HCT116 (cell line): Measurements from ENCODE around the gene TRPC4. TPM values are rescaled to one million over a fixed set of nuclear protein-coding genes. Genes with fewer than 3 reads are reported as not detected.

ENCODE experiments used
- ATAC-seq: fragments of 200-7000 bp; cut with Tn5 transposase; 2 replicates; pipeline ENCODE4 v1.9.1; 2020; ENCODE audit warnings: mild to moderate bottlenecking, moderate library complexity
- BruUV-seq: library from RNA; stranded (reverse); fragments of 400-500 nt; replicated peaks from 2 replicates; lab custom pipeline; 2021; lab: Mats Ljungman, UMichigan
- CTCF ChIA-PET: fragments of 300-600 bp; sonication (Branson Sonifier 250); formaldehyde crosslinking; loops from one replicate; lab custom pipeline; 2021; ENCODE audit warnings: antibody characterized with exemption; lab: Charles Lee
- POLR2A ChIA-PET: fragments of 300-600, 350-600 bp; sonication (Branson Sonifier 250); formaldehyde crosslinking; loops from one replicate; lab custom pipeline; 2021; ENCODE audit warnings: antibody characterized with exemption; lab: Charles Lee
- RAD21 ChIA-PET, 2 experiments: fragments of 300-600 bp; sonication (Branson Sonifier 250); formaldehyde crosslinking; loops; one replicate each; lab custom pipeline; 2023; ENCODE audit warnings: low total read pairs in 2 of 2; ENCODE audit not compliant: uncharacterized antibody in 2 of 2, unreplicated experiment in 2 of 2, low non-redundant PET in 1 of 2; lab: Charles Lee
- DNase-seq: peaks from one replicate; pipeline ENCODE4 v3.0.0-alpha.2; 2010; ENCODE audit warnings: low read depth, low spot score
- H2AFZ ChIP-seq: fragments of 200-600 bp; shearing (Covaris generic), sonication (generic); 2 replicates; pipeline ENCODE4 v1.6.1; 2017; ENCODE audit warnings: low read depth, mixed run types, mixed read lengths, antibody characterized with exemption, low read length; ENCODE audit not compliant: poor library complexity, severe bottlenecking
- H3K27ac ChIP-seq: 2 replicates; pipeline ENCODE4 v1.5.1; 2012; ENCODE audit warnings: low read depth, low read length
- H3K27me3 ChIP-seq: fragments of 200-600 bp; sonication (generic); 2 replicates; pipeline ENCODE4 v1.6.1; 2016; ENCODE audit warnings: mixed run types, low read length, mixed read lengths; ENCODE audit not compliant: insufficient read depth
- H3K36me3 ChIP-seq, 2 experiments: fragments of 200-500 bp in 1 of 2; fragments of 200-600 bp in 1 of 2; sonication (Bioruptor generic) in 1 of 2; sonication (generic) in 1 of 2; 2 replicates each; pipeline versions ENCODE4 v1.5.1 to v1.6.1; 2014 to 2016; ENCODE audit warnings: low read length in 2 of 2, inconsistent platforms in 1 of 2, mixed read lengths in 1 of 2, mixed run types in 1 of 2; ENCODE audit not compliant: insufficient read depth in 2 of 2, control insufficient read depth in 1 of 2
- H3K4me1 ChIP-seq, 2 experiments: fragments of 200-600 bp in 1 of 2; sonication (generic) in 1 of 2; 2 replicates each; pipeline versions ENCODE4 v1.5.1 to v1.6.1; 2012 to 2017; ENCODE audit warnings: low read length in 2 of 2, inconsistent platforms in 1 of 2, mild to moderate bottlenecking in 1 of 2, mixed read lengths in 1 of 2, mixed run types in 1 of 2, moderate library complexity in 1 of 2; ENCODE audit not compliant: insufficient read depth in 2 of 2, control insufficient read depth in 1 of 2
- H3K4me2 ChIP-seq: fragments of 200-600 bp; sonication (generic); 2 replicates; pipeline ENCODE4 v1.6.1; 2017; ENCODE audit warnings: mixed run types, low read length, mixed read lengths
- H3K4me3 ChIP-seq, 2 experiments: fragments of 200-600 bp in 1 of 2; sonication (generic) in 1 of 2; replicated peaks in 1 of 2; 2 replicates each; pipeline ENCODE4 v1.5.1; 2011 to 2016; ENCODE audit warnings: low read length in 2 of 2, control low read depth in 1 of 2, low read depth in 1 of 2, mild to moderate bottlenecking in 1 of 2, mixed read lengths in 1 of 2, mixed run types in 1 of 2
- H3K79me2 ChIP-seq: fragments of 200-600 bp; sonication (generic); 2 replicates; pipeline ENCODE4 v1.6.1; 2017; ENCODE audit warnings: mild to moderate bottlenecking, mixed run types, low read length, moderate library complexity, mixed read lengths; ENCODE audit not compliant: insufficient read depth
- H3K9ac ChIP-seq: fragments of 200-600 bp; sonication (generic); 2 replicates; pipeline ENCODE4 v1.6.1; 2016; ENCODE audit warnings: low read length, mixed read lengths
- H3K9me2 ChIP-seq: fragments of 200-600 bp; sonication (generic), shearing (Covaris generic); 2 replicates; pipeline ENCODE4 v1.6.1; 2017; ENCODE audit warnings: mixed run types, mild to moderate bottlenecking, moderate library complexity; ENCODE audit not compliant: insufficient read depth
- H3K9me3 ChIP-seq, 2 experiments: fragments of 200-500 bp in 1 of 2; fragments of 200-600 bp in 1 of 2; sonication (Bioruptor generic) in 1 of 2; sonication (generic) in 1 of 2; 2 replicates each; pipeline ENCODE4 v1.6.1; 2014 to 2017; ENCODE audit warnings: low read length in 2 of 2, mixed read lengths in 2 of 2, inconsistent platforms in 1 of 2, low read depth in 1 of 2, mild to moderate bottlenecking in 1 of 2, mixed run types in 1 of 2, moderate library complexity in 1 of 2; ENCODE audit not compliant: control insufficient read depth in 1 of 2, insufficient read depth in 1 of 2
- H4K20me1 ChIP-seq: fragments of 200-600 bp; sonication (generic), shearing (Covaris generic); 2 replicates; pipeline ENCODE4 v1.6.1; 2017; ENCODE audit warnings: mixed run types, mild to moderate bottlenecking, moderate library complexity; ENCODE audit not compliant: insufficient read depth
- CBX3 ChIP-seq: IDR thresholded peaks from 2 replicates; pipeline ENCODE4 v1.6.1; 2012; ENCODE audit warnings: low read depth
- CEBPB ChIP-seq: IDR thresholded peaks from 2 replicates; pipeline ENCODE4 v1.6.1; 2012; ENCODE audit warnings: low read depth
- ELF1 ChIP-seq: IDR thresholded peaks from 2 replicates; pipeline ENCODE4 v1.6.1; 2012; ENCODE audit warnings: low read depth, borderline replicate concordance
- FOSL1 ChIP-seq: IDR thresholded peaks from 2 replicates; pipeline ENCODE4 v1.6.1; 2012; ENCODE audit warnings: low read depth
- JUND ChIP-seq: IDR thresholded peaks from 2 replicates; pipeline ENCODE4 v1.6.1; 2012
- POLR2A ChIP-seq: IDR thresholded peaks from 2 replicates; pipeline ENCODE4 v1.7.0; 2011; ENCODE audit warnings: borderline replicate concordance; ENCODE audit not compliant: insufficient read depth, insufficient read length; ENCODE audit errors: extremely low read depth
- POLR2AphosphoS5 ChIP-seq: IDR thresholded peaks from 2 replicates; pipeline ENCODE4 v1.6.1; 2011; ENCODE audit warnings: mild to moderate bottlenecking, low read depth, low read length, moderate library complexity
- SIN3A ChIP-seq: IDR thresholded peaks from 2 replicates; pipeline ENCODE4 v1.6.1; 2012; ENCODE audit warnings: low read depth
- TCF7L2 ChIP-seq: IDR thresholded peaks from 2 replicates; pipeline ENCODE4 v1.7.0; 2011; ENCODE audit warnings: borderline replicate concordance, inconsistent platforms; ENCODE audit not compliant: insufficient read depth, insufficient read length; ENCODE audit errors: extremely low read depth
- YY1 ChIP-seq: IDR thresholded peaks from 2 replicates; pipeline ENCODE4 v1.6.1; 2011; ENCODE audit warnings: low read length, low read depth, moderate library complexity, mild to moderate bottlenecking; ENCODE audit not compliant: insufficient replicate concordance; ENCODE audit errors: extremely low read depth
- intact Hi-C: fragments of 100-400 bp; cut with micrococcal nuclease; formaldehyde crosslinking; loops from 2 replicates; pipeline ENCODE4 v1.10.0; 2022
- total RNA-seq: library from RNA; stranded (reverse); gene quantifications from one replicate; pipeline ENCODE4 v1.2.1, GENCODE V29; 2021; ENCODE audit not compliant: unreplicated experiment

The TRPC4 gene
- total RNA-seq, 1 experiment from 2014 or later, result not detected

DNA sequence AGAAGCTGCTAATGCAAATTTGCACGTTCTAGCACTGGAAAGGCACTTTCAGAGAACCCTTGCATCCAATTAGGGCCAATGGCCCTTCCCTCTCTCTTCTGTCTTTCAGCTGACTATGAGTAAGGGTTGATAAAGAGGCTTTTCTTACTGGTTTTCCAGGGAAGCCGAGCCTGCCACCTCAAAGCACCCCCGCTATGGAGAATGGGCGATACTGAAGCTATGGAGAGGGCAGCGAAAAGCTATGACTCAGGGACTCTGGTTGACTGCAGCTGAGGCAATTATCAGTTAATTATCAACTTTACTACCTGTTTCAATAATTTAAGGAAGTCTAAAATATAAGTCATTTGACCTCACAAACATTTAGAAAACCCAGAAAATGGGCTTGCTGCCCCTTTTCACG, 115.8 kb downstream of the TRPC4 start:
- RAD21 ChIA-PET, result no interaction called here
- Histone ChIP-seq H3K27ac (no peak overlapping the region), H3K9me2 (no peaks in the 10 kb centered on the region), H3K4me2 (no peak overlapping the region), H4K20me1 (no peaks in the 10 kb centered on the region), H3K9me3 (peaks cover 6 to 11% of the 10 kb centered on the region in 2 experiments; a peak in 1 of 4 replicates), H3K4me1 (no peaks in the 10 kb centered on the region), H2AFZ (no peak overlapping the region), H3K36me3 (no peaks in the 10 kb centered on the region), H3K4me3 (no peak overlapping the region), H3K79me2 (no peaks in the 10 kb centered on the region), H3K9ac (no peak overlapping the region), H3K27me3 (no peaks in the 10 kb centered on the region)
- no TSS peak for BruUV-seq
- intact Hi-C loops, result no loop called here
- TF ChIP-seq JUND (no peak), SIN3A (no peak), POLR2A (no peak), CBX3 (no peak), ELF1 (no peak), FOSL1 (no peak), TCF7L2 (no peak)
- POLR2A ChIA-PET, result no interaction called here
- CTCF ChIA-PET, result no interaction called here
- ATAC-seq (no peak), DNase-seq (no peak)

DNA sequence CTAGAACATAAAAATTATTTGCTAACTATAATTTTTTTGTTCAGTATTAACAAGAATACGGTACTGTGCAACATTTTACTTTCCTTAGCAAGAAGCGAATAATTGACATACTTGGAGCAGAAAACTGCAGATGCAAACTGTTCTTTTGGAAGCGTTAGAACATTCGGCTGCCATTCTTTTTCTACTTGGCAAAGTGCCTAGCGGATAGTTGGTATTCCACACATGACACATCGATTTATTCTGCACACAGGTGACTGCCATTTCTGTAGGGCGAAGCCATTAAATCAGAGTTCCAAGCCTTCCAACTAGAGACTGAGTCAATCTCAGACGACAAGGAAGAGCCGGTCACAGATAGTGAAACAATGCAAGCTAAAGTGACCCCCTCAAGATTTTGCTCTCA, 117.4 kb downstream of the TRPC4 start:
- Histone ChIP-seq H3K4me1 (no peaks in the 10 kb centered on the region), H3K4me3 (no peak overlapping the region), H3K27ac (no peak overlapping the region), H3K9me2 (no peaks in the 10 kb centered on the region), H3K79me2 (no peaks in the 10 kb centered on the region), H3K36me3 (no peaks in the 10 kb centered on the region), H4K20me1 (no peaks in the 10 kb centered on the region), H3K4me2 (no peak overlapping the region), H3K9ac (no peak overlapping the region), H2AFZ (no peak overlapping the region), H3K27me3 (no peaks in the 10 kb centered on the region), H3K9me3 (peaks cover 8 to 11% of the 10 kb centered on the region in 2 experiments; a peak in 2 of 4 replicates)
- CTCF ChIA-PET, result no interaction called here
- no TSS peak for BruUV-seq
- DNase-seq (no peak), ATAC-seq (no peak)
- RAD21 ChIA-PET, result no interaction called here
- POLR2A ChIA-PET, result no interaction called here
- intact Hi-C loops, result no loop called here
- no peak for TF ChIP-seq ELF1
- TF ChIP-seq POLR2A, result no peak
- no peak for TF ChIP-seq TCF7L2
- TF ChIP-seq JUND, result no peak
- TF ChIP-seq YY1, result no peak
- TF ChIP-seq POLR2AphosphoS5, result no peak
- no peak for TF ChIP-seq CEBPB
